NCI-H128 (cell line): Measurements from ENCODE around the gene IBA57.
"Not testable (repeated sequence)": the region's sequence is repeated elsewhere in the genome, so short reads cannot be mapped to it uniquely, and the experiment has no call there.

Source experiments
- DNase-seq: peaks from one replicate; lab custom pipeline; 2025; ENCODE audit not compliant: unreplicated experiment; lab: John Stamatoyannopoulos, UW

IBA57 gene

DNA sequence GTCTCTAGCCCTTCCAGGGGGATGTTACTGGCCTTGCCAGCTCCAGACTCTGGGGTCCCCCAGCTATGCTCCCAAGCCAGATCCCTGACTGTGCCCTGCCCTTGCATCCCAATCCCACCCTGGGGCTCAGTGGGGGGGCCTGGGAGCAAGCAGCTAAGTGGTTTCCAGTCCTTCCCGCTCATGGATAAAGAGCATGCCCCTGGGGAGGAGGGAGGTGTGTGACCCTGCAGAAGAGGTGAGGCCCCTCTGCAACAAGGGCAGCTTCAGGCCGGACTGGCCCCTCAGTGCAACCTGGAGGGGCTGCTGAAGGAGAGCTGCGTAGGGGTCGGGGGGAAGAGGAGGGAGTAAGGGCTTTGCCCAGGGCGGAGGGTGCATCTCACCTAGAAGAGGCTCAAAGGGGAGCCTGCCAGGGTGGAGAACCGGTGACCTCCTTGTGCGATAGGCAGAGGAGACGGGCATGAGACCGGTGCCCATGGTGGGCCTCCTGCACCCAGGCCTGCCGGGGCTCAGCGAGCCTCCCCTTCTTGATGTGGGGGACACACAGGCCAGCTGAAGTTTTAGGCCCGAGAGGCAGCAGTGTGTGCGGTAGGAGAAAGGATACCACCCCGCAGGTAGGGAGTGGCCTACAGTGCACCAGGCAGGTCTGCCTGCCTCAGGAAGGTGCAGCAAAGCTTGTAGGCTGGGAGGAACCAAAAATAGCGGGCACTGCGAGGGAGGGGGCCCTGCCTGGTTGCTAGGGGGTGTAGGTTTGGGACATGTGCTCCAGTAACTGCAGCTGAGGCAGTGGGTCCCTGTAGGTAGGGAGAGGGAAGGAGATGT is 45.3 kb downstream of the IBA57 start:
- DNase-seq, result no peak

DNA sequence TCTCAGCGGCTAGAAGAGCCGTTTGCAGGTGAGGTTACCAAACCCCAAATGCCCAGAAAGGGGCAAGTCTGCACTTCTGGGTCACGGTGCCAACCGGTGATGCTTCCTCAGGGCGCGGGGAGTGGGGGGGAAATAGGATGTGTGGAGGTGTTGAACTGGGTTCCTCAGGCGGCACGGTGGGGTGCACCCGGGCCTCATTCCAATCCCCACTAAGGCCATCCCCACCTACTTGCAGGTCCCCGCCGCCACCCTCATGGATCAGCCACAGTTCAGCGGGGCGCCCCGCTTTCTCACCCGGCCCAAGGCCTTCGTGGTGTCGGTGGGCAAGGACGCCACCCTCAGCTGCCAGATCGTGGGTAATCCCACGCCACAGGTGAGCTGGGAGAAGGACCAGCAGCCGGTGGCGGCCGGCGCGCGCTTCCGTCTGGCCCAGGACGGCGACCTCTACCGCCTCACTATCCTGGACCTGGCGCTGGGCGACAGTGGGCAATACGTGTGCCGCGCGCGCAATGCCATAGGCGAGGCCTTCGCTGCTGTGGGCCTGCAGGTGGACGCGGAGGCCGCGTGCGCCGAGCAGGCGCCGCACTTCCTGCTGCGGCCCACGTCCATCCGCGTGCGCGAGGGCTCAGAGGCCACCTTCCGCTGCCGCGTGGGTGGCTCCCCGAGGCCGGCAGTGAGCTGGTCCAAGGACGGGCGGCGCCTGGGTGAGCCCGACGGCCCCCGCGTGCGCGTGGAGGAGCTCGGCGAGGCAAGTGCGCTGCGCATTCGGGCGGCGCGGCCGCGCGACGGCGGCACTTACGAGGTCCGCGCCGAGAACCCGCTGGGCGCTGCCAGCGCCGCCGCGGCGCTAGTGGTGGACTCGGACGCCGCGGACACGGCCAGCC is 46.2 kb downstream of the IBA57 start:
- no peak for DNase-seq

DNA sequence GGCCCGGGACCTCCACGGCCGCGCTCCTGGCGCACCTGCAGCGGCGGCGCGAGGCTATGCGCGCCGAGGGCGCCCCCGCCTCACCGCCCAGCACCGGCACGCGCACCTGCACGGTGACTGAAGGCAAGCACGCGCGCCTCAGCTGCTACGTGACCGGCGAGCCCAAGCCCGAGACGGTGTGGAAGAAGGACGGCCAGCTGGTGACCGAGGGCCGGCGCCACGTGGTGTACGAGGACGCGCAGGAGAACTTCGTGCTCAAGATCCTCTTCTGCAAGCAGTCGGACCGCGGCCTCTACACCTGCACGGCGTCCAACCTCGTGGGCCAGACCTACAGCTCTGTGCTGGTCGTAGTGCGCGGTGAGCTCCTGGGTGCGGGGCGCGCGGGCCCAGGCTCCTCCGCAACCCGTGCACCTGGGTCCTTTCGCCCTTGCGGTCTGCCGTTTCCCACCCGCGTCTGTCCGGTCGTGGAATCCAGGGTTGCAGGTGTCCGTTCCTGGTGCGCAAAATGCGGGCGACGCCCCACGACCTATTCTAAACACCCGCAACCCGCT is 46.9 kb downstream of the IBA57 start:
- DNase-seq, result no peak

DNA sequence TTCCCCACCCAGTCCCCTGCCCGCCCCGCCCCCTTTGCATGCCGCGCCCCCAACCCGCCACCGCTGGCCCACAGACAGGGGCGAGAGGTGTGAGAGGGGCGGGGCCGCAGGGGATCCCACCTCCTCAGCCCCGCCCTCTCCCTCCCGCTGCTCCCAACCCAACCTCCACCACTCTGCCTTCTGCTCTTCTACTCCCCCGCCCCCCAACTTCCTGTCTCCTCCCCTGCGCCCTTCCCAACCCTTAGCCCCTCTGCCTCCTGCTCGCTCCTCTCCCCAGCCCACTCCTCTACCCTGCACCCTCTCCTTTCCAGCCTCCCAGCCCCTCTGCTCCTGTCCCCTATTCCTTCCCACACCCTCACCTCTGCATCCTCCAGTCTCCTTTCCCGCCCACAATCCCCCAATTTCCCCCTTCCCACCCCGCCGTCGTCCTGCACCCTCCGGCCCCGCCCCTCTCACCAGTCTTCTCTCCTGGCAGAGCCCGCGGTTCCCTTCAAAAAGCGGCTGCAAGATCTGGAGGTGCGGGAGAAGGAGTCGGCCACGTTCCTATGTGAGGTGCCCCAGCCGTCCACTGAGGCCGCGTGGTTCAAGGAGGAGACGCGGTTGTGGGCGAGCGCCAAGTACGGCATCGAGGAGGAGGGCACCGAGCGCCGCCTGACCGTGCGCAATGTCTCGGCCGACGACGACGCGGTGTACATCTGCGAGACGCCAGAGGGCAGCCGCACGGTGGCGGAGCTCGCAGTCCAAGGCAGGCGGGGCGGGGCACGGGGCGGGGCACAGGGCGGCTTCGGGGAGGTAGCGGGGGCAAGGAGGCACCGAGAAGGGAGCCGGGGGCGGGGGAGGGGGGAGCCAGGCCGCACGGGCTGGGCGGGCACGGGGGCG is 47.6 kb downstream of the IBA57 start:
- DNase-seq, result peak; percentile 71

DNA sequence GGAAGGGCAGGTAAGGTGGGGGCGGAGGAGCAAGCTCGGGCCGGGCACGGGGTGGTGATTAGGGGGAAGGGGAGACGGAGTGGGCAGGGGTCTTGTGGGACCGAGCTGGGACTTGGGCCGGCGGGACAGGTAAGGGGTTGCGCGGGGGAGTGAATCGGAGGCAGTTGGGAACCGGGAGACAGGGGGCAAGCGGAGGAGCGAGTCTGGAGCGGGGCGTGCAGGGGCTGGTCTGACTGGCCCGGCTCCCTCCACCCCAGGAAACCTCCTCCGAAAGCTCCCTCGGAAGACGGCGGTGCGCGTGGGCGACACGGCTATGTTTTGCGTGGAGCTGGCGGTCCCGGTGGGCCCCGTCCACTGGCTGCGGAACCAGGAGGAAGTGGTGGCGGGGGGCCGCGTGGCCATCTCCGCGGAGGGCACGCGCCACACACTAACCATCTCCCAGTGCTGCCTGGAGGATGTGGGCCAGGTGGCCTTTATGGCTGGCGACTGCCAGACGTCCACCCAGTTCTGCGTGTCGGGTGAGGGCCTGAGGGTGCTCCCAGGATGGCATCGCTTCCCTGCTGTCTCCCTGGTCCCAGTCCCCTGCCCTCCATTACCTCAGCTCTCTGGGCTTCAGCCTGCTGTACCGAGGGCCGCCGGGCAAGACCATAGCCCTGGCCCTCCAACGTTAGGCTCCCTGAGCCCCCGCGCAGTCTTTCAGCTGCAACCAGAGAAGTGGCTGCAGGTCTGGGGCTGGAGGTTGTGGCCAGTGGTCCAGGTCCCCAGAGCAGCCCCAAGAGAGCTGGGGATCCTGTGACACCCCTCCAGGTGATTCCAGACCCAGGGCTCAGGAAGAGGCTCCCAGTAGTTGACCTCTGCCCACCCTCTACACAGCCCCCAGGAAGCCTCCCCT is 48.6 kb downstream of the IBA57 start:
- no peak for DNase-seq

DNA sequence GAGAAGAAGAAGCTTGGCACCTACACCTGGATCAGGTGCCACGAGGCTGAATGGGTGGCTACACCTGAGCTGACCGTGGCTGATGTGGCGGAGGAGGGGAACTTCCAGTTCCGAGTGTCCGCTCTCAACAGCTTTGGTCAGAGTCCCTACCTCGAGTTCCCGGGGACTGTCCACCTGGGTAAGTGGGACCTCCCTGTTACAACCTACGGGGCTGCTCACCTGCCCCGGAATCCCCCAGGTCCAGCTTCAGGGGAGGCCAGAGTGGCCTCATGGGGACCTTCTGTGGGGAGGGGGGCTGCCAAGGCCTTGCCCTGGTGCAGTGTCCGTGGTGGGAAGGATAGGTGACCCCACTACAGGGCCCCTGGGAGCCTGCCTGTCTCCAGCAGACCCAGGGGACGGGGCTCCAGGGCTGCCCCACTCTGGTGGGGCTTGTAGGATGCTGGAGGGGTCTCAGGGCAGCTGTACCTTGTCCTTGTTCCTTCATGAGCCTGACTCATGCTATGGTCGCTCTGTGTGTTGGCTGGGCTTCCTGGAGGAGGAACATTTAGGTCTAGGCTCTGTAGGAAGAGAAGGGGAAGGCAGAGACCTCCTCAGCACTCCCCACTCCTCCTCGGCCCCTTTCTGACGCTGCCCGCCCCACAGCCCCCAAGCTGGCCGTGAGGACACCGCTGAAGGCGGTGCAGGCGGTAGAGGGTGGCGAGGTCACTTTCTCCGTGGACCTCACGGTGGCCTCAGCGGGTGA is 49.5 kb downstream of the IBA57 start:
- no peak for DNase-seq

DNA sequence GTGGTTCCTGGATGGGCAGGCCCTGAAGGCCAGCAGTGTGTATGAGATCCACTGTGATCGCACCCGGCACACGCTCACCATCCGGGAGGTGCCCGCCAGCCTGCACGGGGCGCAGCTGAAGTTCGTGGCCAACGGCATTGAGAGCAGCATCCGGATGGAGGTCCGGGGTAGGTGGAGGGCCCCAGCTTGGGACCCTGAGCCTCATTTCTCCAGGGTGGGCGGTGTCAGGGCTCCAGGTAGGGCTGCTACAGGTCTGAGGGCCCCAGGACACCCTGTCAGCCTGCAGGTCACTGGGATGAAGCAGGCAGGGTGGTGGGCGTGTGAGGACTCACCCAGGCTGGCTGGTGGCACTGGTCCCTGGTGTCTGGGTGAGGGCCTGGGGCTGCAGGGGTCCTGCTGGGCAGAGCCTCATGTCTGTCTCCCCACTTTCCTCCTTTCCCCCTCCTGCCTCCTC is 50.1 kb downstream of the IBA57 start:
- DNase-seq, result no peak

DNA sequence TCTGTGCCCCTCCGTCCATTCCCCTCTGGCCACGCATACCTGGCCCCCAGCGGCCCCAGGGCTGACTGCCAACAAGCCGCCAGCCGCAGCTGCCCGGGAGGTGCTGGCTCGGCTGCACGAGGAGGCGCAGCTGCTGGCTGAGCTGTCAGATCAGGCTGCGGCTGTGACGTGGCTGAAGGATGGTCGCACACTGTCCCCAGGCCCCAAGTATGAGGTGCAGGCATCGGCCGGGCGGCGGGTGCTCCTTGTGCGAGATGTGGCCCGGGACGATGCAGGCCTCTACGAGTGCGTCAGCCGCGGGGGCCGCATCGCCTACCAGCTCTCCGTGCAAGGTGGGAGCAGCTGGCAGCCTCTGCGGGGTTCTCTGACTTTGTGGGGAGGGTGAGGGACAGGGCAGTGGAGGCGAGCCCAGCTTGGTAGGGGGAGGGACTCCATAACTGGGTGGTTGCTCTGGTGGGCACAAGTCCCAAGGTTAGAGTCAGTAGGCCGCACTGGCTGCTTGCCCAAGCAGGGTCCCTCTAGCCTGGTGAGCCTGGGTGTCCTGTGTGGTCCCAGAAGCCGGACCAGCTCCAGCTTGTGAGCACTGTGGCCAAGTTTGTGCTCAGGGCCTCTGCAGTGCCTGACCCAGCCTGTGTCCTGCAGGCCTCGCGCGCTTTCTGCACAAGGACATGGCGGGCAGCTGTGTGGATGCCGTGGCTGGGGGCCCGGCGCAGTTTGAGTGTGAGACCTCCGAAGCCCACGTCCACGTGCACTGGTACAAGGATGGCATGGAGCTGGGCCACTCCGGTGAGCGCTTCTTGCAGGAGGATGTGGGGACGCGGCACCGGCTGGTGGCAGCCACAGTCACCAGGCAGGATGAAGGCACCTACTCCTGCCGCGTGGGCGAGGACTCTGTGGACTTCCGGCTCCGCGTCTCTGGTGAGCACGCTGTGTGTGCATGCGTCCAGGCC is 51.0 kb downstream of the IBA57 start:
- DNase-seq, result no peak

DNA sequence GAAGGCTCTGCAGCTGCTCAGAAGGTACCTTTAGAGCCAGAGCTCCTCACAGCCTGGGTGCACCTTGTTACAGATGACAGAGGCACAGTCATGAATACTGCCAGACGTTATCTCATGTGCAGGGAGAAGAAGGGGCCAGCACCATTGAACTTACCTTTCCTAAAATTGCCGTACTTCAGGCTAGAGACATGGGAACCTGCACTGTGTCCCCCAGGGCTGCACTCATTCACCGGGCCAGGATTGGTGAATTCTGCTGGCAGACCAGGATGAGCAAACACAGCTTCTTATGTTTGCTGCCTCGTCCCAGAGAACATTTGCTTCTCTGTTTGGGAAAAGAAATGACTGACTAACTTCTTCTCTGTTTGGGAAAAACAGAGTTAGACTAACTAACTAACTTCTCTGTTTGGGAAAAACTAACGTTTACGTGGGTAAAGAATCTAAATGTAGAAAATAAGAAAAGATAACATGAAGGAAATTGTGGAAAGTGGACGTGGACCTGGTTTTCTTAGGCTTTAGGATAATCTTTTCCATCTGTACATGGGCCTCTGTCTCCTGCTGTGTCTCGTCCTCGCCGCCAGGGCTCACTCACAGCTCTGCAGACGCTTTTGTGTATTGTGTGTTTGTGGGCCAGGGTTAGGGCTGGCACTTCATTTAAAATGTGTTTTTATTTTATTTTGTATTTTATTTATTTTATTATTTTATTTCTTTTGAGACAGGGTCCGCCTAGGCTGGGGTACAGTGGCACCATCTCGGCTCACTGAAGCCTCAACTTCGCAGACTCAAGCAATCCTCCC is 52.1 kb downstream of the IBA57 start:
- DNase-seq, result no peak

DNA sequence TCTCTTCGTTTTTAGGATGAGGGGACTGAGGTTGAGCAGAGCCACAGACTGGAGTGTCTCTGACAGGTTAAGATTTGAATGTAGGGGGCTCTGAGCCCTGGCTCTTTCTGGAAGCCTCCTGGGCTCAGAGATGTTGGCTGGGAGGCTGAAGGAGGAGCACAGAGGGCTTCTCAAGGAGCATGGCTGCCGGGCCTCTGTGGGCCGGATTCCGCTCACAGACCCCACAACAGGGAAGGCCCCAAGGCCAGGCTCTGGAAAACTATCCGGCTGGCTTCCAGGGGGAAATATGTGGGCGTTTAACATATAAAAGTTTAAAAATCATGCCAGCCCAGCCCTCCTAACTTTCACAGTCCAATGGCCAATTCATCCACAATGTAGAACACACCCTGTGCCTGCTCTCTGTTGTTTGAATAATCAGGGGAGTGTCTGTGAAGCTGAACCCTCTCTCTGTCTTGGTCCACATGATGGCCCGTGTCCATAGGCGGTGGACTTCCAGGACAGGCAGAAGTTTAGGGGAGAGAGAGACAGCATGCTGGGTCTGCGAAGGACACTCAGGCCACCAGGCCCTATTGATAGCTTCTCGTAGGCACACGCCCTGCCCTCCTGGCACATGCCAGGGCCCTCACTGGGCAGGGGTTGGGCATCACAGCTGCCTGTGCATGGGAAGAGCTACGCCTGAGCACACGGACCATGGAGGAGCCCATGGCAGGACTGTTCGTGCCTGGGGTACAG is 53.1 kb downstream of the IBA57 start:
- no peak for DNase-seq

DNA sequence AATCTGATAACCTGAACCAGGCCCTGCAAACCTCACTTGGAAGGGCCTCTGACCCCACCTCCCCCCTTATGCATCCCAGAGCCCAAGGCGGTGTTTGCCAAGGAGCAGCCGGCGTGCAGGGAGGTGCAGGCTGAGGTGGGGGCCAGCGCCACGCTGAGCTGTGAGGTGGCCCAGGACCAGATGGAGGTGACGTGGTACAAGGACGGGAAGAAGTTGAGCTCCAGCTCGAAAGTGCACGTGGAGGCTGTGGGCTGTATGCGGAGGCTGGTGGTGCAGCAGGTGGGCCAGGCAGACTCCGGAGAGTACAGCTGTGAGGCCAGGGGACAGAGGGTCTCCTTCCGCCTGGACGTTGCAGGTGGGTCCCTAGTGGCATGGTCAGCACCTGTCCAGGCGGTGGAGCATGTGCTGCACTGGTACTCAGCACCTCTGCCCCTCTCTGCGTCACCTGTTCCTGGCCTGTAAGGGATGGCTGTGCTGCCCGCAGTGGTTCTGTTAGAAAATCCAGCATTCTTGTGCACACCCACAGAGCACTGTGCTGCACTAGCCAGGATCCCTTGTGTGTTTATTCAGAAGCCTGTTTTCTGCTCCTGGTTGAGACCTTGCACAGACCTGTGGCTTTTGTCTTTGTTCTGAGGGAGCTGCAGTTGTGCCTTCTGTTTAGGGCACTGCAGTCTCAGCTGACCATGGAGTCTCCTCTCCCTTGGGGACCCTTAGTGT is 53.8 kb downstream of the IBA57 start:
- no peak for DNase-seq

DNA sequence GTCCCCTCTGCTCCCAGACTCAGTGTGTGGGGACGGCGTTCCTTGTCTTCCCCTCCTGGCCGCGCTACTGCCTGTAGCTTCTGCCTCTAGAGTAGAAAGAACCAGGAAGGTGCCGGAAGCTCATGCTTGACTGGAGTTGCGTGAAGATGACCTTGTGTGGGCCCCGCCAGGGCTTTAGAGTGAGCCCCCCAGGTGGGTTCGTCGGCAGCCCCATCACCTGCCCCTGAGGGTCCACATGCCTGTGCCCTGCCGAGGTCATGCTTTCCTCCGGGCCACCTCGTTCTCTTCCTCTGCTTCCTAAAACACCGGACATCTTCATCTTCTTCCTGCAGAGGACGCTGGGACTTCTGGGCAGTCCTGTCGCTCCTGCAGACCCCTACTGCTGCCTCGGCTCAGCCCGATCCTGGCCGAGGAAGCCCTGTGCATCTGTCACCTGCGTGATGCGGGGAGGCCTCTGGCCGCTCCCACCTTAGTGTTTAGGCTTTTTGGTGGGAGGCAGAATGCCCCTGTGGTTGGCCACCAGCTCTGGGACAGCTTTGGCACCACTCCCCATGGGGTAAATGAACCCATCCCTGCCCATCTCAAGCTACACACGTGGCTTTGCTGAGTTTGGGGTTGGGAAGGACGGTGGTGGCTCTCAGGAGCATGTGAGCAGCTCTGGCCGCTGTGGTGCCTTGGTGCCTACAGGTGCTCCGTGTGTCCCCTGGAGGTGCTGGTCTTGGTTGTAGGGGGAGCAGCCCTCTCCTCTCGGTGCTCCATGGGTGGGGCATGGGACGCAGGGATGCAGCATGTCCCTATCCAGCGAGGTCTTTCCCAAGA is 54.6 kb downstream of the IBA57 start:
- DNase-seq, result no peak

DNA sequence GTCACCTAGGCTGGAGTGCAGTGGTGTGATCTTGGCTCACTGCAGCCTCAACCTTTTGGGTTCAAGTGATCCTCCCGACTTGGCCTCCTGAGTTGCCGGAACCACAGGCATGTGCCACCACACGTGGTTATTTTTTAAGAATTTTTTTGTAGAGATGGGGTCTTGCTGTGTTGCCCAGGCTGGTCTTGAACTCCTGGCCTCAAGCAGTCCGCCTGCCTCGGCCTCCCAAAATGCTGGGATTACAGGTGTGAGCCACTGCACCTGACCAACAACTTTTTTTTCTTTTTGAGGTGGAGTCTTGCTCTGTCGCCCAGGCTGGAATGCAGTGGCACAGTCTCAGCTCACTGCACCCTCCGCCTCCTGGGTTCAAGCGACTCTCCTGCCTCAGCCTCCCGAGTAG is 55.5 kb downstream of the IBA57 start:
- not testable (repeated sequence) for DNase-seq

DNA sequence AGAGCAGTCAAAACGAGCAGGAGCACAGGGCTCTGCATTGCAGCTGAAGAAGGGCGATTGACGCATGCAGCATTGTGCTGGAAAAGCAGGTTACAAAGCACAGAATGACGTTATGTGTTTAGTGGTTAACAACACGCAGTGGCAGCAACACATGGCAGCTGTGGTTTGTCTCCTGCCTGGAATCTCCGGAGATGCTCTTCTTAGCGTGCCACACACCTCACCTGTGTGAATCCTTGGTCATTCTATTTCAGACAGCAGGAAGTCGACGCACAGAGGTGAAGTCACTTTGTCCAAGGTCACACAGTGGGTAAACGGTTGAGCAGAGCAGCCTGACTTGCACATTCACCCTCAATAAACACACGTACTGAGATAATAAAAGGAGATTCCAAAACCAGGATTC is 56.9 kb downstream of the IBA57 start:
- no peak for DNase-seq
